Measurements from ENCODE around the gene PILRA. TPM values are rescaled to one million over a fixed set of nuclear protein-coding genes. Genes with fewer than 3 reads are reported as not detected.

The PILRA gene
- total RNA-seq, 1 donor from 2014 or later = 2.2 TPM

- H3K27ac Mint-ChIP-seq = no peak overlapping the region
- intact Hi-C loops (cut with micrococcal nuclease) = no loop called here
These were observed 17.2 kb downstream of the PILRA start for GRCh38 chr7:100390286-100391009.

DNA sequence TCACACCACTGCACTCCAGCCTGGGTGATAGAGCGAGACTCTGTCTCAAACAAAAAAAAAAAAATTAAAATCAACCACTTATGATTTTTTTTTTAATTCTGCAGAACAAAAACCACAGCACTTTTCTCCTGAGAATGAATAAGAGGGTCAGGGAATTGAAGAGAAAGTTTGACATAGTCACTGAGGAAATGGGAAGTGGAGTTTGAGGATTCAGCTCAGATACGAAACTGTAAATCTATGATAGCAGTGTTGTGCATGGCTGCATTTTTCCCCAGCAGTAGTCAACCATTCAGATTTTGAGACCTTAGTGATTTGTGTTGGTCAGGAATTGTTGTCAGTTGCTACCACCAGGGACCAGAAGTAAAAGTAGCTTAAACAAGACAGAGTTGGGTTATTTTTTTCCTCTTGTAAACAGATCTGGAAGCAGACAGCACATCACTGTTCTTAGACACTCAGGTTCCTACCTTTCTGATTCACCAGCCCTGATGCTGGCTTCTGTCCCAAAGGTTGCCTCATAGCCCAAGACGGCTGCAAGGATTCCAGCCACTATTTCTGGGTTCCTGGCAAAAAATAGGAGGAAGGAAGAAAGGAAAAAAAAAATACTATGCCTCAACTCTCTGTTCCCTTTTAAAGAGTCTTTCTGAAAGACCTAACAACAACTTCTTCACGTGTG lies 20.1 kb downstream of the PILRA start:
- Mint-ChIP-seq H3K4me1 (peaks cover 49% of the 10 kb centered on the region), H3K27me3 (no peaks in the 10 kb centered on the region), H3K36me3 (ENCODE audit: low read depth) (no peaks in the 10 kb centered on the region), H3K27ac (peak overlapping the region; percentile 66), H3K4me3 (no peak overlapping the region), H3K9me3 (no peaks in the 10 kb centered on the region)
- ATAC-seq (ENCODE audit: low read depth) (peak; percentile 5), DNase-seq (no peak)
- ChIA-PET CTCF (interaction anchor here (0.7 to 1.1 kb wide), 2 partner anchors 19 to 260 kb away, joined by 3 read pairs; no protein-coding TSS in a partner anchor), POLR2A (interaction anchor here (0.7 to 1.2 kb wide), 5 partner anchors 24 to 62 kb away, joined by 3 to 10 read pairs (median 8); partner anchors contain the start of genes MEPCE and ZCWPW1)
- TF ChIP-seq, protein P1, sequence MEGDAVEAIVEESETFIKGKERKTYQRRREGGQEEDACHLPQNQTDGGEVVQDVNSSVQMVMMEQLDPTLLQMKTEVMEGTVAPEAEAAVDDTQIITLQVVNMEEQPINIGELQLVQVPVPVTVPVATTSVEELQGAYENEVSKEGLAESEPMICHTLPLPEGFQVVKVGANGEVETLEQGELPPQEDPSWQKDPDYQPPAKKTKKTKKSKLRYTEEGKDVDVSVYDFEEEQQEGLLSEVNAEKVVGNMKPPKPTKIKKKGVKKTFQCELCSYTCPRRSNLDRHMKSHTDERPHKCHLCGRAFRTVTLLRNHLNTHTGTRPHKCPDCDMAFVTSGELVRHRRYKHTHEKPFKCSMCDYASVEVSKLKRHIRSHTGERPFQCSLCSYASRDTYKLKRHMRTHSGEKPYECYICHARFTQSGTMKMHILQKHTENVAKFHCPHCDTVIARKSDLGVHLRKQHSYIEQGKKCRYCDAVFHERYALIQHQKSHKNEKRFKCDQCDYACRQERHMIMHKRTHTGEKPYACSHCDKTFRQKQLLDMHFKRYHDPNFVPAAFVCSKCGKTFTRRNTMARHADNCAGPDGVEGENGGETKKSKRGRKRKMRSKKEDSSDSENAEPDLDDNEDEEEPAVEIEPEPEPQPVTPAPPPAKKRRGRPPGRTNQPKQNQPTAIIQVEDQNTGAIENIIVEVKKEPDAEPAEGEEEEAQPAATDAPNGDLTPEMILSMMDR (IDR thresholded peaks at IDR 0.05) = no peak
- intact Hi-C loops (cut with micrococcal nuclease) = no loop called here

More at GRCh38 chr7:100390286-100391009, 17.2 kb downstream of the PILRA start:
- Mint-ChIP-seq H3K36me3 (ENCODE audit: low read depth) (no peaks in the 10 kb centered on the region), H3K4me3 (no peak overlapping the region), H3K4me1 (peaks cover 24% of the 10 kb centered on the region), H3K9me3 (no peaks in the 10 kb centered on the region), H3K27me3 (no peaks in the 10 kb centered on the region)
- CTCF ChIA-PET = interaction anchor here (1.8 kb wide), 1 partner anchor 17 kb away, joined by 5 read pairs; no protein-coding TSS in a partner anchor
- ATAC-seq (ENCODE audit: low read depth) (no peak), DNase-seq (no peak)
- POLR2A ChIA-PET = interaction anchor here (1.1 to 1.5 kb wide), 2 partner anchors 21 to 38 kb away, joined by 3 to 4 read pairs; no protein-coding TSS in a partner anchor
- TF ChIP-seq, protein P1 (IDR thresholded peaks at IDR 0.05) = no peak

DNA sequence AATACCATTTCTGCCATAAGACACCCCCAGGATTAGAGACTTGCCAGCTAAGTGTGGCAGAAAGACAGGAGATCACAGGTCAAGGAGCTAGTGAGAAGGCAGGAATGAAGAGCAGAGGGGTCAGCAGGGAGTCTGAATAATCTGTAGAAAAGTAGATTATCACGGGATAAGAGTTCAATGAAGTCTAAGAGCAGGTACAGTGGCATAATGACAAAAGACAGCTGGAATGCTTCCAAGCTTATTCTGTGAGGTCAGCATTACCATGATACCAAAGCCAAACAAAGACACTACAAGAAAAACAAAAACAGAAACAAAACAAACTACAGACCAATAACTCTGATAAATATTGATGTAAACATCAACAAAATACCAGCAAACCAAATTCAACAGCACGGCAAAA lies 20.8 kb downstream of the PILRA start:
- intact Hi-C loops (cut with micrococcal nuclease) = no loop called here
- Mint-ChIP-seq H3K4me3 (no peak overlapping the region), H3K36me3 (ENCODE audit: low read depth) (no peaks in the 10 kb centered on the region), H3K27me3 (no peaks in the 10 kb centered on the region), H3K27ac (peak overlapping the region; percentile 66), H3K4me1 (peaks cover 56% of the 10 kb centered on the region), H3K9me3 (no peaks in the 10 kb centered on the region)
- TF ChIP-seq, protein P1 (IDR thresholded peaks at IDR 0.05) = no peak
- ATAC-seq (ENCODE audit: low read depth) (no peak), DNase-seq (no peak)
- ChIA-PET POLR2A (interaction anchor here (0.5 to 1.2 kb wide), 3 partner anchors 25 to 742 kb away, joined by 3 to 8 read pairs (median 5); no protein-coding TSS in a partner anchor), CTCF (interaction anchor here (1.1 kb wide), 1 partner anchor 261 kb away, joined by 3 read pairs; no protein-coding TSS in a partner anchor)

DNA sequence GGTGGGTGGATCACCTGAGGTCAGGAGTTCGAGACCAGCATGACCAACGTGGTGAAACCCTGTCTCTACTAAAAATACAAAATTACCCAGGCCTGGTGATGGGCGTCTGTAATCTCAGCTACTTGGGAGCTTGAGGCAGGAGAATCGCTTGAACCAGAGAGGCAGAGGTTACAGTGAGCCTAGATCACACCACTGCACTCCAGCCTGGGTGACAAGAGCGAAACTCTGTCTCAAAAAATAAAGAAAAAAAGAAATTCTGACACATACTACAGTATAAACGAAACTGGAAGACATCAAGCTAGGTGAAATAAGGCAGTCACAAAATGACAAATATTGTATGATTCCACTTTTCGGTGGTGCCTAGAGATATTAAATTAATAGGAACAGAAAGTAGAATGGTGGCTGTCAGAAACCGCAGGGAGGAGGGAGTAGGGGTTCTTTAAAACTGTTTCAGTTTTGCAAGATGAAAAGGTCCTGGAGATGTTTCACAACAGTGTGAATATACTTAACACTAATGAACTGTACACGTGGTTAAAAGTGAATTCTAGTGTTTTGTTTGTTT lies 23.2 kb downstream of the PILRA start:
- Mint-ChIP-seq H3K27me3 (no peaks in the 10 kb centered on the region), H3K27ac (peak overlapping the region; percentile 93), H3K4me3 (peak overlapping the region; percentile 73), H3K4me1 (peaks cover 59% of the 10 kb centered on the region), H3K36me3 (ENCODE audit: low read depth) (peaks cover 2% of the 10 kb centered on the region), H3K9me3 (no peaks in the 10 kb centered on the region)
- CTCF ChIA-PET = interaction anchor here (1.0 to 2.0 kb wide), 4 partner anchors 11 to 337 kb away, joined by 3 to 10 read pairs (median 4); no protein-coding TSS in a partner anchor
- ATAC-seq (ENCODE audit: low read depth) = peak; percentile 89
- TF ChIP-seq, protein P1 (IDR thresholded peaks at IDR 0.05) = no peak
- POLR2A ChIA-PET = interaction anchor here (0.5 to 3.5 kb wide), 15 partner anchors 11 to 1539 kb away, joined by 3 to 31 read pairs (median 4); partner anchors contain the start of genes MEPCE and ZCWPW1
- intact Hi-C loops (cut with micrococcal nuclease) = loop anchor here (1.0 kb wide), 2 partner anchors 11 to 27 kb away; no protein-coding TSS in a partner anchor
- DNase-seq = no peak
